HepG2 (cell line): Measurements from ENCODE around the gene TBL3. TPM values are rescaled to one million over a fixed set of nuclear protein-coding genes. Genes with fewer than 3 reads are reported as not detected.

Experiments
- DRAP1 ChIP-seq: IDR thresholded peaks from 2 replicates; pipeline ENCODE4 v1.6.1; 2016; ENCODE audit warnings: missing genetic modification reagents, missing compliant biosample characterization
- FOXP4 ChIP-seq: sonication (generic); formaldehyde crosslinking; IDR thresholded peaks from 2 replicates; pipeline ENCODE4 v1.4.0; 2020; ENCODE audit warnings: missing genetic modification reagents
- GPN1 ChIP-seq: sonication (generic); formaldehyde crosslinking; IDR thresholded peaks from 2 replicates; pipeline ENCODE4 v1.5.1; 2020; ENCODE audit warnings: missing genetic modification reagents, borderline replicate concordance
- HNF1A ChIP-seq, 2 experiments: sonication (generic) in 1 of 2; formaldehyde crosslinking in 1 of 2; IDR thresholded peaks; 2 replicates each; pipeline versions ENCODE4 v1.4.0 to v1.6.1; 2016 to 2020; ENCODE audit warnings: borderline replicate concordance in 1 of 2, low read depth in 1 of 2, mild to moderate bottlenecking in 1 of 2, missing genetic modification reagents in 1 of 2
- MAX ChIP-seq: IDR thresholded peaks from 2 replicates; pipeline ENCODE4 v1.6.1; 2012; ENCODE audit warnings: inconsistent platforms
- RORA ChIP-seq: sonication (generic); formaldehyde crosslinking; IDR thresholded peaks from 2 replicates; pipeline ENCODE4 v1.5.0; 2020; ENCODE audit warnings: mild to moderate bottlenecking, missing genetic modification reagents, moderate library complexity
- SMYD3 ChIP-seq: sonication (generic); formaldehyde crosslinking; IDR thresholded peaks from 2 replicates; pipeline ENCODE4 v1.8.1; 2023; ENCODE audit warnings: mild to moderate bottlenecking, missing genetic modification reagents
- SNAI1 ChIP-seq: sonication (generic); formaldehyde crosslinking; IDR thresholded peaks from 2 replicates; pipeline ENCODE4 v1.5.0; 2020; ENCODE audit warnings: mild to moderate bottlenecking, missing genetic modification reagents, borderline replicate concordance
- ZNF17 ChIP-seq: sonication (generic); formaldehyde crosslinking; IDR thresholded peaks from 2 replicates; pipeline ENCODE4 v1.5.0; 2020; ENCODE audit warnings: mild to moderate bottlenecking, missing genetic modification reagents
- ZNF703 ChIP-seq: sonication (generic); formaldehyde crosslinking; IDR thresholded peaks from 2 replicates; pipeline ENCODE4 v1.5.1; 2020; ENCODE audit warnings: missing genetic modification reagents, mild to moderate bottlenecking, moderate library complexity, borderline replicate concordance
- ZNF710 ChIP-seq: sonication (generic); formaldehyde crosslinking; IDR thresholded peaks from 2 replicates; pipeline ENCODE4 v1.5.0; 2020; ENCODE audit warnings: mild to moderate bottlenecking, missing genetic modification reagents, borderline replicate concordance
- ZNF792 ChIP-seq: IDR thresholded peaks from 2 replicates; pipeline ENCODE4 v1.6.1; 2016
- polyA plus RNA-seq, 8 experiments: library from polyadenylated mRNA; depleted of rRNA in 3 of 8; stranded (reverse) in 7 of 8; unstranded in 1 of 8; fragments of >200 nt; fragmentation: Illumina TruSeq in 4 of 8; extraction: Trizol in 4 of 8; gene quantifications; 2 replicates each; pipeline versions ENCODE4 v1.2.1 to v1.2.3, GENCODE V29; 2011 to 2016; ENCODE audit warnings: low read depth in 4 of 8, missing spikeins in 1 of 8, mixed read lengths in 1 of 8; ENCODE audit not compliant: insufficient read depth in 1 of 8
- total RNA-seq, 5 experiments: library from RNA; depleted of rRNA; stranded (reverse); fragments of >200 nt; fragmentation: Illumina TruSeq; extraction: Trizol; gene quantifications; 2 replicates each; pipeline ENCODE4 v1.2.3, GENCODE V29; 2016; ENCODE audit warnings: low read depth in 1 of 5
- TF ChIP-seq, protein P1 (sequence below): sonication (generic); formaldehyde crosslinking; IDR thresholded peaks from 2 replicates; pipeline ENCODE4 v1.5.0; 2020; ENCODE audit warnings: mild to moderate bottlenecking, low read depth, missing genetic modification reagents, borderline replicate concordance
- TF ChIP-seq, protein P2 (sequence below): sonication (generic); IDR thresholded peaks from 2 replicates; pipeline ENCODE4 v1.6.1; 2016; ENCODE audit warnings: low read depth, borderline replicate concordance
- TF ChIP-seq, protein P3 (sequence below): IDR thresholded peaks from 2 replicates; pipeline ENCODE4 v1.6.1; 2016; ENCODE audit warnings: mild to moderate bottlenecking, missing biosample characterization, missing genetic modification reagents
- TF ChIP-seq, protein P4 (sequence below): sonication (generic); formaldehyde crosslinking; IDR thresholded peaks from 2 replicates; pipeline ENCODE4 v1.4.0; 2020; ENCODE audit warnings: mild to moderate bottlenecking, missing genetic modification reagents

Gene TBL3
- total and polyA plus RNA-seq, 2 of the 13 experiments (the other 11 are each of a cell fraction or from before 2014, with no cell fraction given): 16.8 to 38.0 TPM

- TF ChIP-seq ZNF710 (no peak), HNF1A (IDR thresholded peaks at IDR 0.05; ENCODE audit: low read depth) (no peak), HNF1A (CRISPR knock-in tag; IDR thresholded peaks at IDR 0.05; ENCODE audit: borderline replicate concordance) (no peak), RORA (no peak), MAX (no peak), ZNF792 (CRISPR knock-in tag) (no peak), DRAP1 (CRISPR knock-in tag) (no peak), GPN1 (no peak), SNAI1 (CRISPR knock-in tag) (no peak), FOXP4 (CRISPR knock-in tag) (no peak), ZNF17 (CRISPR knock-in tag) (no peak), SMYD3 (CRISPR knock-in tag) (no peak), ZNF703 (CRISPR knock-in tag) (no peak)
- TF ChIP-seq, protein P1, sequence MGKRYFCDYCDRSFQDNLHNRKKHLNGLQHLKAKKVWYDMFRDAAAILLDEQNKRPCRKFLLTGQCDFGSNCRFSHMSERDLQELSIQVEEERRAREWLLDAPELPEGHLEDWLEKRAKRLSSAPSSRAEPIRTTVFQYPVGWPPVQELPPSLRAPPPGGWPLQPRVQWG: no peak
- TF ChIP-seq, protein P2, sequence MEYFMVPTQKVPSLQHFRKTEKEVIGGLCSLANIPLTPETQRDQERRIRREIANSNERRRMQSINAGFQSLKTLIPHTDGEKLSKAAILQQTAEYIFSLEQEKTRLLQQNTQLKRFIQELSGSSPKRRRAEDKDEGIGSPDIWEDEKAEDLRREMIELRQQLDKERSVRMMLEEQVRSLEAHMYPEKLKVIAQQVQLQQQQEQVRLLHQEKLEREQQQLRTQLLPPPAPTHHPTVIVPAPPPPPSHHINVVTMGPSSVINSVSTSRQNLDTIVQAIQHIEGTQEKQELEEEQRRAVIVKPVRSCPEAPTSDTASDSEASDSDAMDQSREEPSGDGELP: no peak
- TF ChIP-seq, protein P3, sequence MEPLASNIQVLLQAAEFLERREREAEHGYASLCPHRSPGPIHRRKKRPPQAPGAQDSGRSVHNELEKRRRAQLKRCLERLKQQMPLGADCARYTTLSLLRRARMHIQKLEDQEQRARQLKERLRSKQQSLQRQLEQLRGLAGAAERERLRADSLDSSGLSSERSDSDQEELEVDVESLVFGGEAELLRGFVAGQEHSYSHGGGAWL (CRISPR knock-in tag): no peak
- TF ChIP-seq, protein P4, sequence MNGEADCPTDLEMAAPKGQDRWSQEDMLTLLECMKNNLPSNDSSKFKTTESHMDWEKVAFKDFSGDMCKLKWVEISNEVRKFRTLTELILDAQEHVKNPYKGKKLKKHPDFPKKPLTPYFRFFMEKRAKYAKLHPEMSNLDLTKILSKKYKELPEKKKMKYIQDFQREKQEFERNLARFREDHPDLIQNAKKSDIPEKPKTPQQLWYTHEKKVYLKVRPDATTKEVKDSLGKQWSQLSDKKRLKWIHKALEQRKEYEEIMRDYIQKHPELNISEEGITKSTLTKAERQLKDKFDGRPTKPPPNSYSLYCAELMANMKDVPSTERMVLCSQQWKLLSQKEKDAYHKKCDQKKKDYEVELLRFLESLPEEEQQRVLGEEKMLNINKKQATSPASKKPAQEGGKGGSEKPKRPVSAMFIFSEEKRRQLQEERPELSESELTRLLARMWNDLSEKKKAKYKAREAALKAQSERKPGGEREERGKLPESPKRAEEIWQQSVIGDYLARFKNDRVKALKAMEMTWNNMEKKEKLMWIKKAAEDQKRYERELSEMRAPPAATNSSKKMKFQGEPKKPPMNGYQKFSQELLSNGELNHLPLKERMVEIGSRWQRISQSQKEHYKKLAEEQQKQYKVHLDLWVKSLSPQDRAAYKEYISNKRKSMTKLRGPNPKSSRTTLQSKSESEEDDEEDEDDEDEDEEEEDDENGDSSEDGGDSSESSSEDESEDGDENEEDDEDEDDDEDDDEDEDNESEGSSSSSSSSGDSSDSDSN (CRISPR knock-in tag): no peak
Measured at GRCh38 chr16:1961651-1962067, 10.2 kb upstream of the TBL3 start (continued).
